Testis (tissue), 2 donors: ENCODE data around the gene KCTD17.

Experiments used
- POLR2A ChIP-seq: fragments of 450-650 bp; IDR thresholded peaks from one replicate; pipeline ENCODE4 v1.6.1; 2017; ENCODE audit warnings: antibody characterized with exemption, mild to moderate bottlenecking, moderate library complexity
- TF ChIP-seq, protein P1 (sequence below), 3 experiments: fragments of 450-650 bp in 2 of 3; fragments of 200-600 bp in 1 of 3; sonication (generic) in 1 of 3; IDR thresholded peaks; one replicate each; pipeline ENCODE4 v1.5.1; 2016 to 2019; ENCODE audit warnings: antibody characterized with exemption in 3 of 3, mild to moderate bottlenecking in 2 of 3, moderate library complexity in 1 of 3

DNA sequence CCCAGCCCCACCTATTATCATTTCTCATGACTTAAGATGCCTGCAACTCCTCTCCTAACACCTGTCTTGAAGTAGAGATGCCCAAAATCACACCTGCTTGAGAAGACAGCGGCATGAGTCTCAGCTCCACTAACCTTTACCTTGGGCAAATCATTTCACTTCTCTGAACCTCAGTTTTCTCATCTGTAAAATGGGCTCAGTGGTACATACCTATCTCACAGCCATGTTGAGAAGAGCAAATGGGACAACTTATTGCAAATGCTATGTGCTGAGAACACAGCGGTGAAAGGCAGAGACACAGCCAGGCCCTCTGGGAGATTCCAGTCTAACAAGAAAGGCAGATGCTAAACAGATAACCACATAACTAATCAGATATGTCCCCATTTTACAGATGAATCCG lies 40.1 kb upstream of the KCTD17 start:
- TF ChIP-seq, protein P1, sequence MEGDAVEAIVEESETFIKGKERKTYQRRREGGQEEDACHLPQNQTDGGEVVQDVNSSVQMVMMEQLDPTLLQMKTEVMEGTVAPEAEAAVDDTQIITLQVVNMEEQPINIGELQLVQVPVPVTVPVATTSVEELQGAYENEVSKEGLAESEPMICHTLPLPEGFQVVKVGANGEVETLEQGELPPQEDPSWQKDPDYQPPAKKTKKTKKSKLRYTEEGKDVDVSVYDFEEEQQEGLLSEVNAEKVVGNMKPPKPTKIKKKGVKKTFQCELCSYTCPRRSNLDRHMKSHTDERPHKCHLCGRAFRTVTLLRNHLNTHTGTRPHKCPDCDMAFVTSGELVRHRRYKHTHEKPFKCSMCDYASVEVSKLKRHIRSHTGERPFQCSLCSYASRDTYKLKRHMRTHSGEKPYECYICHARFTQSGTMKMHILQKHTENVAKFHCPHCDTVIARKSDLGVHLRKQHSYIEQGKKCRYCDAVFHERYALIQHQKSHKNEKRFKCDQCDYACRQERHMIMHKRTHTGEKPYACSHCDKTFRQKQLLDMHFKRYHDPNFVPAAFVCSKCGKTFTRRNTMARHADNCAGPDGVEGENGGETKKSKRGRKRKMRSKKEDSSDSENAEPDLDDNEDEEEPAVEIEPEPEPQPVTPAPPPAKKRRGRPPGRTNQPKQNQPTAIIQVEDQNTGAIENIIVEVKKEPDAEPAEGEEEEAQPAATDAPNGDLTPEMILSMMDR (IDR thresholded peaks at IDR 0.05): no peak
- TF ChIP-seq POLR2A: no peak
